HG03378 (cell line): Measurements from ENCODE around the gene MS4A2.
A peak's percentile ranks its signal among the peaks of the same experiment; 100 is the strongest.
"Not testable (repeated sequence)": the region's sequence is repeated elsewhere in the genome, so short reads cannot be mapped to it uniquely, and the experiment has no call there.

Experiments used
- ATAC-seq: cut with Tn5 transposase; IDR thresholded peaks from one replicate; pipeline ENCODE4 v1.9.1; 2021; ENCODE audit warnings: mild to moderate bottlenecking, moderate library complexity; ENCODE audit not compliant: unreplicated experiment

The MS4A2 gene

GRCh38 chr11:60088364-60088763 lies at the start of gene MS4A2:
Gene MS4A2 (plus strand): TSS chr11:60088664. CDS start chr11:60088766, 102 bp downstream.
- ATAC-seq: no peak

GRCh38 chr11:60040109-60040508 lies 48.4 kb upstream of the MS4A2 start, which contains the start of gene OOSP2:
Gene OOSP2 (plus strand): TSS chr11:60040409. CDS start chr11:60040460, 51 bp downstream.
- no peak for ATAC-seq

GRCh38 chr11:60050422-60050821 lies 38.0 kb upstream of the MS4A2 start:
- not testable (repeated sequence) for ATAC-seq

GRCh38 chr11:60050839-60051238 lies 37.6 kb upstream of the MS4A2 start:
- not testable (repeated sequence) for ATAC-seq

GRCh38 chr11:60056349-60056969 lies 32.0 kb upstream of the MS4A2 start, which contains the start of gene MS4A3:
Gene MS4A3 (plus strand): TSS chr11:60056665. CDS start chr11:60061161, 4,496 bp downstream.
- ATAC-seq: no peak

GRCh38 chr11:60059052-60059451 lies 29.4 kb upstream of the MS4A2 start:
- ATAC-seq: no peak

- no peak for ATAC-seq
Measured at GRCh38 chr11:60059521-60060240, 28.8 kb upstream of the MS4A2 start.

- ATAC-seq: no peak
Measured at GRCh38 chr11:60064111-60064510, 24.4 kb upstream of the MS4A2 start.

- ATAC-seq: no peak
Measured at GRCh38 chr11:60065801-60066200, 22.7 kb upstream of the MS4A2 start.

- ATAC-seq: no peak
Measured at GRCh38 chr11:60069450-60069849, 19.0 kb upstream of the MS4A2 start.

- not testable (repeated sequence) for ATAC-seq
Measured at GRCh38 chr11:60071644-60072043, 16.8 kb upstream of the MS4A2 start.

GRCh38 chr11:60077216-60077817 lies 11.1 kb upstream of the MS4A2 start:
- ATAC-seq: no peak

- no peak for ATAC-seq
Measured at GRCh38 chr11:60077981-60078380, 10.5 kb upstream of the MS4A2 start.

- no peak for ATAC-seq
Measured at GRCh38 chr11:60078745-60079144, 9.7 kb upstream of the MS4A2 start.

GRCh38 chr11:60080535-60080934 lies 7.9 kb upstream of the MS4A2 start:
- no peak for ATAC-seq

- ATAC-seq: no peak
Measured at GRCh38 chr11:60084631-60085273, 3.7 kb upstream of the MS4A2 start.

GRCh38 chr11:60085909-60086308 lies 2.6 kb upstream of the MS4A2 start:
- no peak for ATAC-seq

GRCh38 chr11:60087239-60087638 lies 1.2 kb upstream of the MS4A2 start:
- ATAC-seq: no peak

- ATAC-seq: no peak
Measured at GRCh38 chr11:60095477-60096120, 7.1 kb downstream of the MS4A2 start.

- no peak for ATAC-seq
Measured at GRCh38 chr11:60097189-60097588, 8.7 kb downstream of the MS4A2 start.

- ATAC-seq: peak; percentile 82
Measured at GRCh38 chr11:60098508-60098907, 10.0 kb downstream of the MS4A2 start.
